ENCODE results near the gene NEFH.

DNA sequence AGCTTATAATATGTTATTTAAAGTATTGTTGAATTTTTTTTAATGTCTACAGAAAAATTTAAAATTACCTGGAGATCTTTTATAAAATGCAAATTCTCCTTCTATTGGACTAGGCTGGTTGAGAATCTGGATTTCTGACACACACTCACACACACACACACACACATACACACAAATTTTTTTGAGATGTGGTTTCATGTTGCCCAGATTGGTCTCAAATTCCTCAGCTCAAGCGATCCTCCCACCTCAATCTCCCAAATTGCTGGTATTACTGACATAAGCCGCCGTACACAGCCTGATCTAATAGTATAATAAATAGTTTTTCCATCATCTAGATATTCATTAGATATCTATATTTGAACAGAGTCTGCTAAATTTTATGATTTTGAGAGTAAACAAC is 46.2 kb upstream of the NEFH start:
- TF ChIP-seq, protein P1, sequence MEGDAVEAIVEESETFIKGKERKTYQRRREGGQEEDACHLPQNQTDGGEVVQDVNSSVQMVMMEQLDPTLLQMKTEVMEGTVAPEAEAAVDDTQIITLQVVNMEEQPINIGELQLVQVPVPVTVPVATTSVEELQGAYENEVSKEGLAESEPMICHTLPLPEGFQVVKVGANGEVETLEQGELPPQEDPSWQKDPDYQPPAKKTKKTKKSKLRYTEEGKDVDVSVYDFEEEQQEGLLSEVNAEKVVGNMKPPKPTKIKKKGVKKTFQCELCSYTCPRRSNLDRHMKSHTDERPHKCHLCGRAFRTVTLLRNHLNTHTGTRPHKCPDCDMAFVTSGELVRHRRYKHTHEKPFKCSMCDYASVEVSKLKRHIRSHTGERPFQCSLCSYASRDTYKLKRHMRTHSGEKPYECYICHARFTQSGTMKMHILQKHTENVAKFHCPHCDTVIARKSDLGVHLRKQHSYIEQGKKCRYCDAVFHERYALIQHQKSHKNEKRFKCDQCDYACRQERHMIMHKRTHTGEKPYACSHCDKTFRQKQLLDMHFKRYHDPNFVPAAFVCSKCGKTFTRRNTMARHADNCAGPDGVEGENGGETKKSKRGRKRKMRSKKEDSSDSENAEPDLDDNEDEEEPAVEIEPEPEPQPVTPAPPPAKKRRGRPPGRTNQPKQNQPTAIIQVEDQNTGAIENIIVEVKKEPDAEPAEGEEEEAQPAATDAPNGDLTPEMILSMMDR (IDR thresholded peaks at IDR 0.05) = no peak
- no peak for TF ChIP-seq POLR2A (IDR thresholded peaks at IDR 0.05)

All from lower leg skin (tissue), 3 donors.